ENCODE data around the gene TTLL7.

GRCh38 chr1:83928396-83928795, 70.5 kb downstream of the TTLL7 start:
- TF ChIP-seq EZH2phosphoT487 (IDR thresholded peaks at IDR 0.05; ENCODE audit: insufficient read depth, low read depth) (no peak), EZH2 (IDR thresholded peaks at IDR 0.05; ENCODE audit: insufficient read depth, poor library complexity, severe bottlenecking) (no peak)
